HG03575 (cell line): ENCODE results near the gene SLC6A12.

ENCODE experiments used
- ATAC-seq: cut with Tn5 transposase; IDR thresholded peaks from one replicate; pipeline ENCODE4 v1.9.1; 2021; ENCODE audit not compliant: unreplicated experiment, insufficient number of reproducible peaks, low FRiP score; ENCODE audit errors: extremely low read depth

The SLC6A12 gene

DNA sequence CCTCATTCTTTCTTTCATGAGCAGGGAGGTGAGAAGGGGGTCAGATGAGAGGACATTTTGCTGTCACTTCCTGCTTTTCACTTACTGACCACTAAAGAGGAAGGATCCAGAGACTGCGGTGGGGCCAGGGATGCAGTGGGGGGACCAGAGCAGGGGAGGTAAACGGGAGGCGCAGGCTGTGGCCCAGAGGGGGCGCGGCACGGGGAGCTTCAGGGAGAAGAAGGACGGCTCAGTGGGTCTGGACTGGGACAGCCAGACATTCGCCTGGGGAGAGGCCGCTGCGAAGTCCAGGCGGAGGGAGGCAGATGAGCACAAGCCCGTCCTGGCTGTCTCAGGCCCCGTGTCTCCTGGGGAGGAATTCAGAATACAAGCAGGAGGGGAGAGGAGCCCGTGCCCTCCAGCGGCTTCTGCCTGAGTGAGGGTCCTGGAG, 41.2 kb downstream of the SLC6A12 start:
- no peak for ATAC-seq

DNA sequence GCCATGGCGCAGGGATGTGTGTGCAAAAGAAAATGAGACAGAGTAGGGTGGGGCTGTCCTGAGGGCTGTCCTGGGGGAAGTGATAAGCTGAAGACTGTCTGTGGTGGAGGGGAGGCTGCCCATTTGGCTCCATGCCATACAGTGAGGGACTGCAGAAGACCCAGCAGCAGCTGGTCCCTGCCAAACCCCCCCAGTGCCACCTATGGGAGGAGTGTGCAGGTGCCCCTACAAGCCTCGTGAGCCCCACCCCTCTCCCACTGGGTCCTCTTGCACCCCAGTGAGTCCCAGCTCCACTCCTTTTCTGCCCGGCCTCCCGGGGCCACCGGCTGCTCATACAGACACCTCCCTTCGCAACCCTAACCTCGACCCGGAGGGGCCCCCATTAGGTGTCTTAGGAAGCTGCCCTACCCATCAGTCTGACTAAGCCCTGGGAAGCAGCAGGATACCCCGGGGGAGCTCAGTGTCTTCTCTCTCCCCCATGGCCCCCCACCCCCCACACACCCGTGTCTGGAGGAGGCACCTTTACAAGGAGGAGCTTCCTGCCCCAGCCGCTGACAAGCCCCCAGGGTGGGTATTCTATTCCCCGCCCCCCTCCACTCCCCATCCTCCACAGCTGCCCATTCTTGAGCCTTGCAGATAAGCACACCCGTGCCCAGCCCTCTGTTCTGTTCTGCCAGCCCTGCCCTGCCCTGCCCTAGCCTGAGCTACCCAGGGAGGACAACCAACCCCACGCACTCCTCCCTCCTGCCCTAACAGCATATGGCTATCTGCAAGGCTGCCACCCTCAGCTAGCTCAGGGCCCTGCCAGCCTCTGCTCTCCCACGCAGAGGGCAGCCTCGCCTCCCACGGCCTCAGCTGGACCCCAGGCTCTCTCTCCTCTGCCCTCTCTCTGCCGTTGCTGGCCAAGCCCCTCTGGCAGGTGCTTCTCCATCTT, 41.9 kb downstream of the SLC6A12 start:
- no peak for ATAC-seq

- ATAC-seq = no peak
Measured at GRCh38 chr12:171276-171675, 42.7 kb downstream of the SLC6A12 start.

DNA sequence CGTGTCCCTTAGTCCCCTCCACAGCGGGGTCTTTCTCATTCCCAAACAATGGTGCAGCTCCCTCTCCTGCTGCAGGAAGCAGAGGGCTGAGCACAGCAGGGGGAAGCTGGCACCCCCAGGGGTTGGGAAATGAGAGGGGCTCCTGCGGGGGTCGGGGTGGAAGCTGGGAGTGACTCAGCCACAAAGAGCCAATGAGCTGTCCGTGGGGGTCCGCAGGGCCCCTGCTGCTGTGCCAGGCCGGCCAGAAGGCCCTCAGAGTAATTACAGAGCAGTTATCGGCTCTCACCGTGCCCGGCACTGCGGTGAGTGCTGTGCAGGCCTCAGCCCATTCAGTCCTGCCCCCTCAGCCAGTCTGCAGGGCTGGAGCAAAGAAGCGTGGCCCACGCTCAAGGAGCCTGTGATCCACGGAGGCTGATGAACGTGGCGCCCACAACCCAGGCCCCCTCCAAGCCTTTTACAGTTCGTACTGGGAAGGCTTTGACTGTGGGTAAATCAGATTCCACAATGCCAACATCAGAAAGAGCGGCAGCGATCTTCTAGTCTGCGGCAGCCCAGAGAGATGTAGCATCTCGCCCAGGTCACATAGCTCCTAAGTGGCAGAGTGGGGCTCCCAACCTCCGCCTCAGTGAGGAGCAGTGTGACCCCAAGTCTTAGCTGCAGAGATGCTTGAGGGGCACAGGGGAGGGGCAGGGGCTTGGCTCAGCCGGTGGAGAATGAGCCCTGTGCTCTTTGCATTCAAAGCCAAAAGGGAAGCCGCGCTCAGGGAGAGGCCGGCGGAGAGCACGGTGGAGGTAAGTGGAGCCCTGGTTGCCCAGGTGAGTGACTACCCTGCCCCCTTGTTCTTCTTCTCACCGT, 43.4 kb downstream of the SLC6A12 start:
- no peak for ATAC-seq

- no peak for ATAC-seq
Measured at GRCh38 chr12:169528-170370, 44.2 kb downstream of the SLC6A12 start.

GRCh38 chr12:168763-169525, 45.0 kb downstream of the SLC6A12 start:
- ATAC-seq = no peak

- no peak for ATAC-seq
Measured at GRCh38 chr12:167959-168600, 45.9 kb downstream of the SLC6A12 start.

GRCh38 chr12:166425-167075, 47.4 kb downstream of the SLC6A12 start:
- no peak for ATAC-seq

GRCh38 chr12:165862-166368, 48.0 kb downstream of the SLC6A12 start:
- no peak for ATAC-seq

GRCh38 chr12:164207-164606, 49.8 kb downstream of the SLC6A12 start:
- no peak for ATAC-seq

GRCh38 chr12:163406-163986, 50.5 kb downstream of the SLC6A12 start:
- ATAC-seq = no peak

- no peak for ATAC-seq
Measured at GRCh38 chr12:162467-163307, 51.3 kb downstream of the SLC6A12 start.

DNA sequence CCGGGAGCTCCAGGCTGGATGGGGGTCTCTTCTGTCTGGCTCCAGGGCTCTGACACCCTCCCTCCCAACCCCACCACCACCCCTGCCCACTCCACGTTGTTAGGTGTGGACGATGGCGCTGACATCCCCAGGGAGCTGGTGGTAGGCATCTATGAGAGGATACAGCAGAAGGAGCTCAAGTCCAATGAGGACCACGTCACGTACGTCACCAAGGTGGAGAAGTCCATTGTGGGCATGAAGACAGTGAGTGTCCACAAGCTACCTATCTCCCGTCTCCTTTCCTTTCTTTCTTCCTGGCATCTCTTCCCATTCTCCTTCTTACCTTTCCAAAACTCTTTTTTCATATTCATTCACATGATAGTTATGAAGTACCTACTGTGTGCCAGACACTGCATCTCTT, 52.1 kb downstream of the SLC6A12 start:
- no peak for ATAC-seq

DNA sequence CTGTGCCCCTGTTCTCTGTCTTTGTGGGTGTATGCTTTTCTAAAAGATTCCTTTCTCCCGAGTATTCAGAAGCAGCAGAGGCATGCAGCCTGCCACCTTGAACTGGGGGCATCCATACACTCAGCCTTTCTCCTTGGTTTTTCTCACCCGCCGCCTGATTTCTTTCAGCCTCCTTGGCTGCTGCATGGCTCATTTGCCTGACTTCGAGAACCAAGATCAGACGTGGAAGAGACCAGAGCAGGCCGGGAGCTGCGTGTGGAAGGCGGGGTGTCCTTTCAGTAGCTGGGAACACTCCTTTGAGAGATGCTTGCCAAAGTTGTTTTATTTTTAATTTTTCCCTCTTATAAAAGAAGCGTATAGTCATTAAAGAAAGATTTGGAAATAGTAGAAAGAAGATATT, 53.1 kb downstream of the SLC6A12 start:
- ATAC-seq = no peak

DNA sequence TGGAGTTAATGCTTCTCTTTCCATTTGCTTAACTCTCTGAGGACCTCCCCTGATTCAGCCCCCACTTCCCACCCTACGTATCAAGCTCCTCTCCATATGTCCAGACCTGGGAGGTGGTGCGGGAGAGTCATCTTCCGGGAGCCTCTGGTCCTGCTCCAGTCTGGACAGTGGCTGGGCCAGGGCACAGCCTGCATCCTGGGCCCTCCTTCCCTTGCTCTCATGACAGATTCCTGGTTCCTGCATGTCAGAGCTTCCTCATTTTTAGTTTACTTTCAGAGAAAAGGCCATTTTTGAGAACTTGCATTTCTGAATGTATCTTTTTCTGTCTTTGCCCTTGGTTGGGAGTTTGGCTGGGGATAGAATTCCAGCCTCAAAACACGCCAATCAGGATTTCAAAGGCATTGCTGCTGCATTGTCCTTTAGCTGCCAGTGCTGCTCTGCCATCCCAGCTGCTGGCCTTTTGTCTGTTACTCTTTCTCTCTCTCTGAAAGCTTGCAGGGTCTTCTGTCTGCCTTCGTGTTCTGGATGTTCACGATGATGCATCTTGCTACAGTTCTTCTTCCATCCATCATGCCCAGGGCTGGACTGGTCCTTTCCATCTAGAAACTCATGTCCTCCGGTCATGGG, 54.7 kb downstream of the SLC6A12 start:
- ATAC-seq = no peak

DNA sequence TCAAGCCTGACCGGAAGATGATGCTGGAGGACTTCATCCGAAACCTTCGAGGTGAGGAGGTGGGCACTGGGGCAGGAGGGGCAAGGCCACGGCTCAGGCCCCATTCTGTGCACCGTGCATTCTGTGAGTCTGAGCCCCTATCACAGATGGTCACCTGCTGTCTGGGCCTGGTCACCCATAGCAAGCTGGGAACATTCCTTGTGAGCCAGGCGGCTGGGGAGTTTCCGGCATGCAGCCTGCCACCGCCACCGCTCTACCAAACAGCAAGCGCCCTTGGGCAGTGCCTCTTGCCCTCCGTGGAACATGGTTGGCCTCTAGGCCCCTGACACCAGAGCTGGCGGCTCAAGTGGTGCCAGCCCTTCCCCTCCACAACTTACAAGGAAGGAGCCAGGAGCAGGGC, 56.3 kb downstream of the SLC6A12 start:
- ATAC-seq = no peak
